HG02588 (cell line): Measurements from ENCODE around the gene RFC3.
"Not testable (repeated sequence)": the region's sequence is repeated elsewhere in the genome, so short reads cannot be mapped to it uniquely, and the experiment has no call there.

Experiments
- ATAC-seq: cut with Tn5 transposase; IDR thresholded peaks from one replicate; pipeline ENCODE4 v1.9.1; 2021; ENCODE audit warnings: mild to moderate bottlenecking, moderate library complexity; ENCODE audit not compliant: unreplicated experiment

Gene RFC3, protein sequence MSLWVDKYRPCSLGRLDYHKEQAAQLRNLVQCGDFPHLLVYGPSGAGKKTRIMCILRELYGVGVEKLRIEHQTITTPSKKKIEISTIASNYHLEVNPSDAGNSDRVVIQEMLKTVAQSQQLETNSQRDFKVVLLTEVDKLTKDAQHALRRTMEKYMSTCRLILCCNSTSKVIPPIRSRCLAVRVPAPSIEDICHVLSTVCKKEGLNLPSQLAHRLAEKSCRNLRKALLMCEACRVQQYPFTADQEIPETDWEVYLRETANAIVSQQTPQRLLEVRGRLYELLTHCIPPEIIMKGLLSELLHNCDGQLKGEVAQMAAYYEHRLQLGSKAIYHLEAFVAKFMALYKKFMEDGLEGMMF

DNA sequence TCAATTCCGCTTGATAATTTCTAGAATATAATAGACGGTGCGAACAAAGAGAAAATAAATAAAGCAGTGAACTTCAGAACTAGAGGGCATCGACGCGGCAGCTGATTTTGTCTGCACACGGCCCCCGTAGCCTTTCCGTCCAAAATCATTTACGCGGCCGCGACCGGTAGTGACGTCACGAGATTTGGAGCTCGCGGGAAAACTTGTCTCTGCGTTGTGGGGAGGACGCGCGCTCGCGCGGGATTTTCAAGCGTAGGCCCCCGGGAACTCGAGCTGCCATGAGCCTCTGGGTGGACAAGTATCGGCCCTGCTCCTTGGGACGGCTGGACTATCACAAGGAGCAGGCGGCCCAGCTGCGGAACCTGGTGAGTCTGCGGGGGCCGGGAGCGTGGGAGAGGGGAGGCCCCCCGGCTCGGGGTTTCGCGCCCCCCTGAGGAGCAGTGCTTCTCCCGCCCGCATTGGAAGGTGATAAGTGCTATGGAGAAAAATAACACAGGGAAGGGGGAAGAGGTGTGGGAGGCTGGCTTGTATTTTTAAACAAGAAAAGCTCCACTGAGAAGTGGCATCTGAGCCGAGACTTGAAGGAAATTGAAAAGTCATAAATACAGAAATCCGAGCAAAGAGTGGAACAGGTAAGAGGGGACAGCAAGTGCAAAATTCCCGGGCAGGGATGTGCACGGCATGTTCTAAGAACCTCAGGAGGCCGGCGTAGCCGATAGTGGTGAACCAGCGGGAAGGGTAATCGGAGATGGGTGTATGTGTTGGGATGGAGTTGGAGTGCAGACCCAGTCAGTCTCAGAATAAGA lies at the start of gene RFC3:
Gene RFC3, plus strand, starts transcription at position 249 of the 806 bp plus-strand sequence. Its CDS starts 30 bp downstream, at position 279.
- ATAC-seq: peak; percentile 93

GRCh38 chr13:33771296-33771695 lies 46.7 kb upstream of the RFC3 start:
- ATAC-seq: no peak

DNA sequence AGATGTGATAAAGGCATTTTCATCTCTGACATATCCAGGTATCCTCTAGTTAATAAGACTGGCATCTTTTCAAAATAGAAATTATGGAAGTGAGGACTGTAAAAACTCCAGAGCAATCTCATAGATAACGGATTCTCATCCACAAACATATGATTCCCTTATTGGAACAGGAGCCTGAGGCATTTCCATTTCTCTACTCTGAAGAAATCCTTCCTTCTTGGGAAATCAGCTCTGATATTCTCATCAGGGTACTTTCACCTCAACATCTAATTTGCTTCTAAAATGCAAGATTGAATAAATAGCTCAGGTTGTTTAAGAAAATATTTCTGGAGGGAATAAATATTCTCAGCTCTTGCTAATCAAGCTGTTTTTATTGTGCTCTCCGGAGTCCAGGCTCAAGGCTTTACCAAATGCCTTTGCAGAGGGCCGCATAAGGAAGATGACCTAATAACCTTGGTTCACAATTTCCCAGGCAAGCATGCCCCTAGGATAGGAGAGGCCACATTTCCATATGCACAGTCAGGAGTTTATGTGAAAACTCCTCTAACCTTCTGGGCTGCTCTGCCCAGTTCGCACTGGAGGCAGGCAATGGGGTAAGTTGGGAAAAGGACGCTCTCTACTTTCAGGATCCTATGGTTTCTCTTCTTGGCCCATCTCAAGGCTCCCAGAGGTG lies 44.0 kb upstream of the RFC3 start:
- no peak for ATAC-seq

GRCh38 chr13:33775339-33776108 lies 42.4 kb upstream of the RFC3 start:
- no peak for ATAC-seq

- no peak for ATAC-seq
Measured at GRCh38 chr13:33776239-33776881, 41.6 kb upstream of the RFC3 start.

- ATAC-seq: no peak
Measured at GRCh38 chr13:33782631-33783030, 35.3 kb upstream of the RFC3 start.

DNA sequence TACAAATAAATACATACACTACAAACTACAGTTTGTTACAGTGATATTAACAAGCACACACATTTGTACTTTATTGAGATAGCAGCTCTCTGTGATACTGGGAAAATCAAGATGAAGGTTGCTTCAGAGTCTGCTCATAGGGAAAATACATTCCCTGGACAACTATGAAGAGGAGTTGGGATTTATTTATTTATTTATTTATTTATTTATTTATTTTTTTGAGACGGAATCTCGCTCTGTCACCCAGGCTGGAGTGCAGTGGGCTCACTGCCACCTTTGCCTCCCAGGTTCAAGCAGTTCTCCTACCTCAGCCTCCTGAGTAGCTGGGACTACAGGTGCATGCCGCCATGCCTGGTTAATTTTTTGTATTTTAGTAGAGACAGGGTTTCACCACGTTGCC lies 34.7 kb upstream of the RFC3 start:
- ATAC-seq: not testable (repeated sequence)

GRCh38 chr13:33784738-33785137 lies 33.2 kb upstream of the RFC3 start:
- ATAC-seq: no peak

- no peak for ATAC-seq
Measured at GRCh38 chr13:33785384-33785783, 32.6 kb upstream of the RFC3 start.

DNA sequence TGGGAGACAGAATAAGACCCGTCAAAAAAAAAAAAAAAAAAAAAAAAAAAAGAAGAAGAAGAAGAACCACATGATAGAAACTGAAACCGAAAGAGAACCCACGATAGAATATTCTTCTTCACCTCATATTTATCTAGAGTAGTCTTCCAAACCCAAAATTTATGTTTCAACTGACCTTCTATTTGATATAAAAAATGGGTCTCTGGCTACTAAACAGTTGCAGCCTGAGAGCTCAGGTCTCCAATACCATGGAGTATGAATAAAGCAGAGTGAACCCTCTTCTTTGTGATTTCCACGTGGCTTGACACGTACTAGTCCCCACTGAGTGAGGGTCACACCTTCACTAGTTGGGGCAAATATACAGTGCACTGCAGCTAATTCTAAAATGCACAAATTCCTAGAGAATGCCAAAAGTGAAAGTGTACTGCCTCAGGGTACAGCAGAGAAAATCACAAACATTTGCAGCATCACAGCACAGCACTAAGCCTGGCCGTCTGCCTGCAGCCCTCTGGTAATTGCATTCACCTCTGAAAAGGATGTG lies 30.8 kb upstream of the RFC3 start:
- peak; percentile 59 for ATAC-seq

- ATAC-seq: no peak
Measured at GRCh38 chr13:33789066-33789606, 28.8 kb upstream of the RFC3 start.

DNA sequence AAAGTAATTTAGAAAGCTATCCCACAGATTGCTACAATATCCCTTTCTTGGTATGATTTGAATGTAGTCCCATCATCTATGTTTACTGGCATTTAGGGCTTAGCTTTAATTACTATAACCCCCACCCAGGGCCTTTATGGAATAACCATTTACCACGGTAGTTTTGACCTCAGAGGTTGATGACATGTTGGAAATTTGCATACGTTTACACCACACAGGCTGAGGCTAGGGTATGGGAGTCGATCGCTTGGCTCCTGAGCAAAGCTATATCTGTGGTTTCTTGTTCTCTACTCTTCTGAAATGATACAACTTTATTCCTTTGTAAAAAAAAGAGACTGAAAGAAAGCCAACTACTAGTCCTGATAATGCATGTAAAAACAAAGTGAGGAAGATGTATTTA lies 28.2 kb upstream of the RFC3 start:
- ATAC-seq: no peak

- no peak for ATAC-seq
Measured at GRCh38 chr13:33793726-33794125, 24.2 kb upstream of the RFC3 start.

GRCh38 chr13:33794576-33794975 lies 23.4 kb upstream of the RFC3 start:
- ATAC-seq: no peak

GRCh38 chr13:33796095-33796494 lies 21.9 kb upstream of the RFC3 start:
- ATAC-seq: no peak

DNA sequence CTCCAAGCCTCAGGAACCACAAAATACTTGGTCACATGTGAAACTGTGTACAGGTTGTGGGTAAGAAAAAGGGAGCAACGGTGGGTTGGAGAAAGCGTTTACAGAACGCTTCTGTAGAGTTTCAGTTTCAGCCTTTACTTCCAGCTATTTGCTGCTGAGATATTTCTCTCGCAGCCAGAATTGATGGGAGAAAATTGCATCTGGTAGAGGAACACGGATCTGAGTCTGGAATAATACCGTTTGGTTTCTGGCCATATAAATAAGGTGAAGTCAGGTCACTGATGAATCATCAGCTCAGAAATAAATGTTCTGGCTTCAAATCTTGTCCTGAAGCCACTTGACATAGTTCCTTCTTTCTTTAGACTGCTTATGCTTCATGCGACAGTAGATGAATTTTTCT lies 20.3 kb upstream of the RFC3 start:
- ATAC-seq: no peak

DNA sequence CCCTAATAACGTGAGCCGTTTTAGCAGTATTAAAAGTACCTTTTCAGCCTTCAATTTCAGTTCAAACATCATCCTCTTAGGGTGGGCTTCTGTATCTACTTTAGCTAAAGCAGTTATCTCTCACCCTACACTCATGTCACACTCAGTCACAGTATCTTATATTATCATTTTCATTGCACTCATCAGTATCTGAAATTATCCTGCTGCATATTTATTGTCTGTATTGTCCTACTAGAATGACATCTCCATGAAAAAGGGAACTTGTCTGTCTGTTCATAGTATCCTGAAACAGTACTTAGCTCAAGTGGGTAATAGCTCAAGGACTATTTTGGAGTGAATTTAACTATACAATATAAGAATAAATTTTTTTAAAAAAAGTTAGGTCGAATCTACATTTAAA lies 19.9 kb upstream of the RFC3 start:
- no peak for ATAC-seq

- ATAC-seq: no peak
Measured at GRCh38 chr13:33799950-33800592, 17.9 kb upstream of the RFC3 start.

- no peak for ATAC-seq
Measured at GRCh38 chr13:33800646-33801186, 17.2 kb upstream of the RFC3 start.
